Neural cell (in vitro differentiated cells): ENCODE results near the gene TRIM2. TPM values are rescaled to one million over a fixed set of nuclear protein-coding genes. Genes with fewer than 3 reads are reported as not detected.

ENCODE experiments used
- H2AFZ ChIP-seq: fragments of 200-600, 300-800 bp; sonication (generic), shearing (Covaris generic); 2 replicates; pipeline ENCODE4 v1.6.0; 2014; ENCODE audit warnings: low read depth, mild to moderate bottlenecking, antibody characterized with exemption, low read length, moderate library complexity
- H3F3A ChIP-seq: fragments of 200-600 bp; shearing (Covaris generic); 2 replicates; pipeline ENCODE4 v1.6.1; 2016; ENCODE audit warnings: mild to moderate bottlenecking, moderate library complexity, mixed read lengths, antibody characterized with exemption, low read length; ENCODE audit not compliant: insufficient read depth, poor library complexity, severe bottlenecking
- H3K27ac ChIP-seq: fragments of 200-600, 300-800 bp; sonication (generic), shearing (Covaris generic); 2 replicates; pipeline ENCODE4 v1.5.1; 2014; ENCODE audit warnings: mild to moderate bottlenecking, low read length, moderate library complexity
- H3K27me3 ChIP-seq: fragments of 300-800, 200-600 bp; sonication (generic), shearing (Covaris generic); 2 replicates; pipeline ENCODE4 v1.6.0; 2014; ENCODE audit warnings: mild to moderate bottlenecking, low read depth, low read length, moderate library complexity; ENCODE audit not compliant: insufficient read depth
- H3K36me3 ChIP-seq: fragments of 300-800, 200-600 bp; sonication (generic), shearing (Covaris generic); 2 replicates; pipeline ENCODE4 v1.5.1; 2014; ENCODE audit warnings: mild to moderate bottlenecking, antibody characterized with exemption, low read length, moderate library complexity; ENCODE audit not compliant: insufficient read depth
- H3K4me2 ChIP-seq: fragments of 300-800, 200-600 bp; sonication (generic), shearing (Covaris generic); 2 replicates; pipeline ENCODE4 v1.6.0; 2014; ENCODE audit warnings: mild to moderate bottlenecking, low read length
- H3K4me3 ChIP-seq: fragments of 300-800, 200-600 bp; sonication (generic), shearing (Covaris generic); 2 replicates; pipeline ENCODE4 v1.5.1; 2014; ENCODE audit warnings: mild to moderate bottlenecking, low read length, moderate library complexity
- H3K79me2 ChIP-seq: fragments of 200-600 bp; shearing (Covaris generic); replicated peaks from 2 replicates; pipeline ENCODE4 v1.6.0; 2014; ENCODE audit warnings: mild to moderate bottlenecking, low read length, moderate library complexity; ENCODE audit not compliant: insufficient read depth
- H3K9ac ChIP-seq: fragments of 300-800, 200-600 bp; sonication (generic), shearing (Covaris generic); 2 replicates; pipeline ENCODE4 v1.6.1; 2016; ENCODE audit warnings: mild to moderate bottlenecking, low read length, mixed read lengths
- H3K9me2 ChIP-seq: fragments of 200-600 bp; shearing (Covaris generic); 2 replicates; pipeline ENCODE4 v1.6.1; 2016; ENCODE audit warnings: mild to moderate bottlenecking, low read length, mixed read lengths; ENCODE audit not compliant: insufficient read depth
- H3K9me3 ChIP-seq: fragments of 200-600, 300-800 bp; sonication (generic), shearing (Covaris generic); 2 replicates; pipeline ENCODE4 v1.6.1; 2016; ENCODE audit warnings: mild to moderate bottlenecking, mixed run types, low read length, moderate library complexity, mixed read lengths
- H4K20me1 ChIP-seq: fragments of 200-600 bp; shearing (Covaris generic); 2 replicates; pipeline ENCODE4 v1.6.1; 2016; ENCODE audit warnings: mild to moderate bottlenecking, mixed run types; ENCODE audit not compliant: insufficient read depth
- EP300 ChIP-seq: fragments of 450-650 bp; conservative IDR thresholded peaks from 2 replicates; pipeline ENCODE4 v1.6.1; 2014; ENCODE audit warnings: antibody characterized with exemption, mild to moderate bottlenecking, moderate library complexity; ENCODE audit not compliant: poor library complexity, severe bottlenecking
- EZH2 ChIP-seq: fragments of 200-600, 300-800 bp; shearing (Covaris generic), sonication (generic); IDR thresholded peaks from 2 replicates; pipeline ENCODE4 v1.6.1; 2014; ENCODE audit warnings: antibody characterized with exemption, low read length, borderline replicate concordance, mild to moderate bottlenecking; ENCODE audit not compliant: insufficient read depth, poor library complexity, severe bottlenecking
- MXI1 ChIP-seq: fragments of 450-650 bp; conservative IDR thresholded peaks from 2 replicates; pipeline ENCODE4 v1.6.1; 2014; ENCODE audit warnings: antibody characterized with exemption, mild to moderate bottlenecking; ENCODE audit not compliant: poor library complexity, severe bottlenecking
- POLR2AphosphoS5 ChIP-seq: IDR thresholded peaks from 2 replicates; pipeline ENCODE4 v1.6.1; 2012
- RAD21 ChIP-seq: fragments of 450-650 bp; conservative IDR thresholded peaks from 2 replicates; pipeline ENCODE4 v1.6.1; 2014; ENCODE audit warnings: antibody characterized with exemption, mild to moderate bottlenecking, moderate library complexity
- SMC3 ChIP-seq: fragments of 450-650 bp; conservative IDR thresholded peaks from 2 replicates; pipeline ENCODE4 v1.6.1; 2014; ENCODE audit warnings: antibody characterized with exemption, mild to moderate bottlenecking, moderate library complexity; ENCODE audit not compliant: poor library complexity
- TAF1 ChIP-seq: IDR thresholded peaks from 2 replicates; pipeline ENCODE4 v1.6.1; 2012; ENCODE audit warnings: low read depth
- polyA plus RNA-seq: library from polyadenylated mRNA; depleted of rRNA; stranded (reverse); fragments of >200 nt; gene quantifications from 2 replicates; pipeline ENCODE4 v1.2.3, GENCODE V29; 2014
- TF ChIP-seq, protein P1 (sequence below): fragments of 450-650 bp; IDR thresholded peaks from 2 replicates; pipeline ENCODE4 v1.5.1; 2014; ENCODE audit warnings: antibody characterized with exemption, mild to moderate bottlenecking, moderate library complexity; ENCODE audit not compliant: poor library complexity, severe bottlenecking
- TF ChIP-seq, protein P2 (sequence below): IDR thresholded peaks from 2 replicates; pipeline ENCODE4 v1.6.1; 2012; ENCODE audit warnings: borderline replicate concordance

Gene TRIM2
- polyA plus RNA-seq, 1 donor from 2014 or later = 261 TPM

DNA sequence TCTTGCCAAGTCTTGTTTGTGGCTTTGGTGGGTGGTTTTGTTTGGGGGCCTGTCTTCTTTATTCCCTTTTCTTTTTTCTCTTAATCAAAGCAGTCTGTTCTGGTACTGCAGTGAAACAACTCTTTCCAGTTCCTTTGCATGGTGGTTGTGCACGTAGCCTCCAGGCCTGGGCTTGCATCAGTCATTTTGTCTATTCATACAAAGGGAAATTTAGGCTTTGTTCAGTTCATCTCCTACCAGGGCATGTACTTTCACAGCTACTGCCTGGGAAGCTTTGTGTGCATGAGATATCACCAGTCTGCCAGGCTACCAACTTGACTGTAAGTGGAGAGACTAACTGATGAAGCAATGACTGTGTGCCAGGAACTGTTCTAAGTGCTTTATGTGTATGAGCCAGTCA is 8.5 kb downstream of the TRIM2 start:
- Histone ChIP-seq H3K36me3 (no peaks in the 10 kb centered on the region), H2AFZ (no peak overlapping the region), H3K9ac (no peak overlapping the region), H3K4me3 (no peak overlapping the region), H3F3A (no peaks in the 10 kb centered on the region), H3K9me2 (no peaks in the 10 kb centered on the region), H3K79me2 (peaks cover 44% of the 10 kb centered on the region), H4K20me1 (no peaks in the 10 kb centered on the region), H3K27ac (no peak overlapping the region), H3K27me3 (no peaks in the 10 kb centered on the region), H3K4me2 (no peak overlapping the region), H3K9me3 (no peaks in the 10 kb centered on the region)
- TF ChIP-seq, protein P1, sequence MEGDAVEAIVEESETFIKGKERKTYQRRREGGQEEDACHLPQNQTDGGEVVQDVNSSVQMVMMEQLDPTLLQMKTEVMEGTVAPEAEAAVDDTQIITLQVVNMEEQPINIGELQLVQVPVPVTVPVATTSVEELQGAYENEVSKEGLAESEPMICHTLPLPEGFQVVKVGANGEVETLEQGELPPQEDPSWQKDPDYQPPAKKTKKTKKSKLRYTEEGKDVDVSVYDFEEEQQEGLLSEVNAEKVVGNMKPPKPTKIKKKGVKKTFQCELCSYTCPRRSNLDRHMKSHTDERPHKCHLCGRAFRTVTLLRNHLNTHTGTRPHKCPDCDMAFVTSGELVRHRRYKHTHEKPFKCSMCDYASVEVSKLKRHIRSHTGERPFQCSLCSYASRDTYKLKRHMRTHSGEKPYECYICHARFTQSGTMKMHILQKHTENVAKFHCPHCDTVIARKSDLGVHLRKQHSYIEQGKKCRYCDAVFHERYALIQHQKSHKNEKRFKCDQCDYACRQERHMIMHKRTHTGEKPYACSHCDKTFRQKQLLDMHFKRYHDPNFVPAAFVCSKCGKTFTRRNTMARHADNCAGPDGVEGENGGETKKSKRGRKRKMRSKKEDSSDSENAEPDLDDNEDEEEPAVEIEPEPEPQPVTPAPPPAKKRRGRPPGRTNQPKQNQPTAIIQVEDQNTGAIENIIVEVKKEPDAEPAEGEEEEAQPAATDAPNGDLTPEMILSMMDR = no peak
- TF ChIP-seq POLR2AphosphoS5 (no peak), SMC3 (no peak), EZH2 (no peak), MXI1 (no peak), TAF1 (no peak), RAD21 (no peak), EP300 (no peak)
- TF ChIP-seq, protein P2, sequence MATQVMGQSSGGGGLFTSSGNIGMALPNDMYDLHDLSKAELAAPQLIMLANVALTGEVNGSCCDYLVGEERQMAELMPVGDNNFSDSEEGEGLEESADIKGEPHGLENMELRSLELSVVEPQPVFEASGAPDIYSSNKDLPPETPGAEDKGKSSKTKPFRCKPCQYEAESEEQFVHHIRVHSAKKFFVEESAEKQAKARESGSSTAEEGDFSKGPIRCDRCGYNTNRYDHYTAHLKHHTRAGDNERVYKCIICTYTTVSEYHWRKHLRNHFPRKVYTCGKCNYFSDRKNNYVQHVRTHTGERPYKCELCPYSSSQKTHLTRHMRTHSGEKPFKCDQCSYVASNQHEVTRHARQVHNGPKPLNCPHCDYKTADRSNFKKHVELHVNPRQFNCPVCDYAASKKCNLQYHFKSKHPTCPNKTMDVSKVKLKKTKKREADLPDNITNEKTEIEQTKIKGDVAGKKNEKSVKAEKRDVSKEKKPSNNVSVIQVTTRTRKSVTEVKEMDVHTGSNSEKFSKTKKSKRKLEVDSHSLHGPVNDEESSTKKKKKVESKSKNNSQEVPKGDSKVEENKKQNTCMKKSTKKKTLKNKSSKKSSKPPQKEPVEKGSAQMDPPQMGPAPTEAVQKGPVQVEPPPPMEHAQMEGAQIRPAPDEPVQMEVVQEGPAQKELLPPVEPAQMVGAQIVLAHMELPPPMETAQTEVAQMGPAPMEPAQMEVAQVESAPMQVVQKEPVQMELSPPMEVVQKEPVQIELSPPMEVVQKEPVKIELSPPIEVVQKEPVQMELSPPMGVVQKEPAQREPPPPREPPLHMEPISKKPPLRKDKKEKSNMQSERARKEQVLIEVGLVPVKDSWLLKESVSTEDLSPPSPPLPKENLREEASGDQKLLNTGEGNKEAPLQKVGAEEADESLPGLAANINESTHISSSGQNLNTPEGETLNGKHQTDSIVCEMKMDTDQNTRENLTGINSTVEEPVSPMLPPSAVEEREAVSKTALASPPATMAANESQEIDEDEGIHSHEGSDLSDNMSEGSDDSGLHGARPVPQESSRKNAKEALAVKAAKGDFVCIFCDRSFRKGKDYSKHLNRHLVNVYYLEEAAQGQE = no peak

GRCh38 chr4:153215921-153216320 is 11.7 kb downstream of the TRIM2 start:
- H3K9me3 ChIP-seq = no peaks in the 10 kb centered on the region
- H3K9ac ChIP-seq = no peak overlapping the region
- no peaks in the 10 kb centered on the region for H3F3A ChIP-seq
- no peak overlapping the region for H3K4me3 ChIP-seq
- H3K36me3 ChIP-seq = no peaks in the 10 kb centered on the region
- no peak for TF ChIP-seq MXI1
- no peak for TF ChIP-seq POLR2AphosphoS5
- no peak for TF ChIP-seq TAF1
- TF ChIP-seq, protein P1 = no peak
- no peaks in the 10 kb centered on the region for H4K20me1 ChIP-seq
- H3K27ac ChIP-seq = peak overlapping the region; percentile 2
- peaks cover 56% of the 10 kb centered on the region for H3K79me2 ChIP-seq
- no peak overlapping the region for H2AFZ ChIP-seq
- H3K9me2 ChIP-seq = no peaks in the 10 kb centered on the region
- H3K27me3 ChIP-seq = no peaks in the 10 kb centered on the region
- H3K4me2 ChIP-seq = no peak overlapping the region
